PC-3 (cell line): Measurements from ENCODE around the gene P2RY1.

Experiments
- CTCF ChIP-seq: fragments of 300-600 bp; sonication (generic); conservative IDR thresholded peaks from 2 replicates; pipeline ENCODE4 v1.5.1; 2017; ENCODE audit warnings: antibody characterized with exemption, low read depth, mild to moderate bottlenecking, low read length
- EZH2 ChIP-seq: fragments of 300-600 bp; sonication (generic); IDR thresholded peaks from one replicate; pipeline ENCODE4 v1.6.1; 2017; ENCODE audit warnings: antibody characterized with exemption, mild to moderate bottlenecking, low read length; ENCODE audit not compliant: unreplicated experiment

GRCh38 chr3:152879790-152880174 lies 44.9 kb downstream of the P2RY1 start:
- TF ChIP-seq EZH2 (no peak), CTCF (no peak)
